Measurements from ENCODE around the gene GLRX. TPM values are rescaled to one million over a fixed set of nuclear protein-coding genes. Genes with fewer than 3 reads are reported as not detected.

Gene GLRX
- polyA plus RNA-seq, 1 of the 3 experiments (the other 2 are of a cell fraction), result 40.0 TPM

DNA sequence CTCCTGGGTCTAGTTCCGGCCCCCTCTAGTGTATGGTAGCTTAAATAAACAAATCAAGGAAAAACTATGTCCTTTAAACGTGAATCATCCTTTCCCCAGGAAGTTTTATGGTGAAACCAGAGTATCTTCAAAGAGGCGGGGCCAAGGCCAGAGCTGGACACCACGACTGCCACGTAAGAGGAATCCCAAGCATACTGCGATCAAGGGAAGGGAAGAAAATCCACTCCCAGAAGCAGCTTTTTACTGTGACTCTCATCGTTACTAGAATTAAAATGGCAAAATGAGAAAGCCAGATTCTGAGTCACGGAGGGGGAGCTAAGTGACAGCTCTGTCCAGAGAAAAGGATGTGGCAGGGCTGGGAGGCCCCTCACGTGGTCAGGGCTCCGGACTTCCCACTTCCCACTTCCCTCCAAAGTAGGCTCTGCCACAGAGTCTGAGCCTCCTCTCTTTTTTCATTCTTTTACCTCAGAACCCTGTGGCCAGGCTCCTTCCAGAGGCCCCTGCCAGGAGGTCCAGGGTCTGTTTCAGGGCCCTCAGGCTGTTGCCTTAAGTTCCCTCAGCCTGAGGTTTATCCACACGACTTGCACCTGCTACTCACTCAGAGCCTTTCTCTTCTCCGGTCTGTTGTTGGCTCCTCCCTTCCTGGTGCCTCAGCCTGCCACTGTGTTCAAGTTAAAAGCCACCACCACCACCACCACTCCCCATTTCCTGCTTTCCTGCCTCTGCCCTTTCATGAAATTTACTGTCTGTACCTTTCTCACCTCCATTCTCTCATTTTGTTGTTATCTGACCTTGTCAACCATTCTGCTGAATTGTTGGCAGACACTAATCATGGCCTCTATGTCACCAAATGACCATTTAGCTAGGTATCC, 1.4 kb upstream of the GLRX start:
- ChIA-PET CTCF (interaction anchor here (0.6 to 4.4 kb wide), 8 partner anchors 23 to 267 kb away, joined by 3 to 20 read pairs (median 6); no protein-coding TSS in a partner anchor), POLR2A (no interaction called here)
- Histone ChIP-seq H3K79me2 (ENCODE audit: insufficient read depth) (peaks cover 14% of the 10 kb centered on the region; the same call in 1 of the 2 replicates), H3F3A (replicated peaks; ENCODE audit: insufficient read depth) (peaks cover 18% of the 10 kb centered on the region), H3K9me2 (no peaks in the 10 kb centered on the region), H4K20me1 (ENCODE audit: insufficient read depth) (no peaks in the 10 kb centered on the region), H2AFZ (ENCODE audit: low read depth) (peak overlapping the region; percentile 100), H3K9ac (peak overlapping the region; percentile 52), H3K4me3 (ENCODE audit: low read depth in 2 of 2, low read length in 1 of 2) (no peak overlapping the region), H3K27me3 (ENCODE audit: insufficient read depth) (no peaks in the 10 kb centered on the region), H3K36me3 (replicated peaks in 1 of 2; ENCODE audit: control insufficient read depth in 1 of 2, insufficient read depth in 2 of 2, low read length in 1 of 2) (no peaks in the 10 kb centered on the region), H3K4me2 (peak overlapping the region; percentile 87), H3K27ac (ENCODE audit: low read depth in 2 of 2, low read length in 1 of 2) (peak overlapping the region; percentile 39 to 85; a peak in 3 of 4 replicates), H3K9me3 (no peaks in the 10 kb centered on the region), H3K4me1 (ENCODE audit: control insufficient read depth in 1 of 2, insufficient read depth in 2 of 2, low read depth in 1 of 2, low read length in 1 of 2) (peaks cover 9 to 22% of the 10 kb centered on the region in 2 experiments)
- DNase-seq, result no peak
- TF ChIP-seq, protein P1, sequence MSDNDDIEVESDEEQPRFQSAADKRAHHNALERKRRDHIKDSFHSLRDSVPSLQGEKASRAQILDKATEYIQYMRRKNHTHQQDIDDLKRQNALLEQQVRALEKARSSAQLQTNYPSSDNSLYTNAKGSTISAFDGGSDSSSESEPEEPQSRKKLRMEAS (IDR thresholded peaks at IDR 0.05; ENCODE audit: low read depth), result peak; percentile 24; the same call in 1 of the 2 replicates
- TF ChIP-seq, protein P2, sequence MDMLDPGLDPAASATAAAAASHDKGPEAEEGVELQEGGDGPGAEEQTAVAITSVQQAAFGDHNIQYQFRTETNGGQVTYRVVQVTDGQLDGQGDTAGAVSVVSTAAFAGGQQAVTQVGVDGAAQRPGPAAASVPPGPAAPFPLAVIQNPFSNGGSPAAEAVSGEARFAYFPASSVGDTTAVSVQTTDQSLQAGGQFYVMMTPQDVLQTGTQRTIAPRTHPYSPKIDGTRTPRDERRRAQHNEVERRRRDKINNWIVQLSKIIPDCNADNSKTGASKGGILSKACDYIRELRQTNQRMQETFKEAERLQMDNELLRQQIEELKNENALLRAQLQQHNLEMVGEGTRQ (IDR thresholded peaks at IDR 0.05; ENCODE audit: borderline replicate concordance, low read depth, low read length), result no peak
- peak; percentile 48 for TF ChIP-seq JUND (IDR thresholded peaks at IDR 0.05)
- TF ChIP-seq NFIC (IDR thresholded peaks at IDR 0.05; ENCODE audit: borderline replicate concordance), result no peak
- TF ChIP-seq ZBTB33 (IDR thresholded peaks at IDR 0.05; ENCODE audit: borderline replicate concordance, low read depth), result no peak
- peak; percentile 34; the same call in 1 of the 2 replicates for TF ChIP-seq TCF12 (IDR thresholded peaks at IDR 0.05)
- peak; percentile 70; the same call in 1 of the 2 replicates for TF ChIP-seq FOSL2 (IDR thresholded peaks at IDR 0.05; ENCODE audit: borderline replicate concordance, low read depth)
- peak; percentile 6; the same call in 1 of the 2 replicates for TF ChIP-seq PBX3 (IDR thresholded peaks at IDR 0.05)
- no peak for TF ChIP-seq MXI1 (IDR thresholded peaks at IDR 0.05; ENCODE audit: low read depth, low read length)
- peak; percentile 35; the same call in 1 of the 2 replicates for TF ChIP-seq USF1 (IDR thresholded peaks at IDR 0.05; ENCODE audit: borderline replicate concordance, low read depth)
- no peak for TF ChIP-seq FOXJ3 (CRISPR knock-in tag; IDR thresholded peaks at IDR 0.05)
- TF ChIP-seq POLR2AphosphoS5 (IDR thresholded peaks at IDR 0.05; ENCODE audit: low read depth, low read length), result no peak
- TF ChIP-seq, protein P3, sequence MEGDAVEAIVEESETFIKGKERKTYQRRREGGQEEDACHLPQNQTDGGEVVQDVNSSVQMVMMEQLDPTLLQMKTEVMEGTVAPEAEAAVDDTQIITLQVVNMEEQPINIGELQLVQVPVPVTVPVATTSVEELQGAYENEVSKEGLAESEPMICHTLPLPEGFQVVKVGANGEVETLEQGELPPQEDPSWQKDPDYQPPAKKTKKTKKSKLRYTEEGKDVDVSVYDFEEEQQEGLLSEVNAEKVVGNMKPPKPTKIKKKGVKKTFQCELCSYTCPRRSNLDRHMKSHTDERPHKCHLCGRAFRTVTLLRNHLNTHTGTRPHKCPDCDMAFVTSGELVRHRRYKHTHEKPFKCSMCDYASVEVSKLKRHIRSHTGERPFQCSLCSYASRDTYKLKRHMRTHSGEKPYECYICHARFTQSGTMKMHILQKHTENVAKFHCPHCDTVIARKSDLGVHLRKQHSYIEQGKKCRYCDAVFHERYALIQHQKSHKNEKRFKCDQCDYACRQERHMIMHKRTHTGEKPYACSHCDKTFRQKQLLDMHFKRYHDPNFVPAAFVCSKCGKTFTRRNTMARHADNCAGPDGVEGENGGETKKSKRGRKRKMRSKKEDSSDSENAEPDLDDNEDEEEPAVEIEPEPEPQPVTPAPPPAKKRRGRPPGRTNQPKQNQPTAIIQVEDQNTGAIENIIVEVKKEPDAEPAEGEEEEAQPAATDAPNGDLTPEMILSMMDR (IDR thresholded peaks at IDR 0.05), result 0 out of 2 replicates have a peak, but pooled peaks have one; percentile 11
- TF ChIP-seq ELF1 (IDR thresholded peaks at IDR 0.05), result no peak
- no peak for TF ChIP-seq RCOR1 (IDR thresholded peaks at IDR 0.05; ENCODE audit: low read length)
- no peak for TF ChIP-seq REST (IDR thresholded peaks at IDR 0.05; ENCODE audit: low read depth, low read length)
- TF ChIP-seq EZH2phosphoT487 (IDR thresholded peaks at IDR 0.05; ENCODE audit: borderline replicate concordance, low read depth), result no peak
- no peak for TF ChIP-seq YY1 (IDR thresholded peaks at IDR 0.05; ENCODE audit: low read depth)
- no peak for TF ChIP-seq CHD2 (IDR thresholded peaks at IDR 0.05; ENCODE audit: low read length, partially characterized antibody)
- 0 out of 2 replicates have a peak, but pooled peaks have one; percentile 29 for TF ChIP-seq SIN3A (IDR thresholded peaks at IDR 0.05; ENCODE audit: borderline replicate concordance, low read depth, low read length)
- 35% methylated on average over 12 of the region's 12 CpGs for WGBS (ENCODE audit: low lambda C conversion rate)

Data from SK-N-SH (cell line).